Globus pallidus (tissue), 1 donor: ENCODE results near the gene EIF2S1.
"Not testable (repeated sequence)": the region's sequence is repeated elsewhere in the genome, so short reads cannot be mapped to it uniquely, and the experiment has no call there.

Source experiments
- DNase-seq: peaks from one replicate; pipeline ENCODE4 v3.0.0-alpha.2; 2015; ENCODE audit warnings: low spot score

The EIF2S1 gene

DNA sequence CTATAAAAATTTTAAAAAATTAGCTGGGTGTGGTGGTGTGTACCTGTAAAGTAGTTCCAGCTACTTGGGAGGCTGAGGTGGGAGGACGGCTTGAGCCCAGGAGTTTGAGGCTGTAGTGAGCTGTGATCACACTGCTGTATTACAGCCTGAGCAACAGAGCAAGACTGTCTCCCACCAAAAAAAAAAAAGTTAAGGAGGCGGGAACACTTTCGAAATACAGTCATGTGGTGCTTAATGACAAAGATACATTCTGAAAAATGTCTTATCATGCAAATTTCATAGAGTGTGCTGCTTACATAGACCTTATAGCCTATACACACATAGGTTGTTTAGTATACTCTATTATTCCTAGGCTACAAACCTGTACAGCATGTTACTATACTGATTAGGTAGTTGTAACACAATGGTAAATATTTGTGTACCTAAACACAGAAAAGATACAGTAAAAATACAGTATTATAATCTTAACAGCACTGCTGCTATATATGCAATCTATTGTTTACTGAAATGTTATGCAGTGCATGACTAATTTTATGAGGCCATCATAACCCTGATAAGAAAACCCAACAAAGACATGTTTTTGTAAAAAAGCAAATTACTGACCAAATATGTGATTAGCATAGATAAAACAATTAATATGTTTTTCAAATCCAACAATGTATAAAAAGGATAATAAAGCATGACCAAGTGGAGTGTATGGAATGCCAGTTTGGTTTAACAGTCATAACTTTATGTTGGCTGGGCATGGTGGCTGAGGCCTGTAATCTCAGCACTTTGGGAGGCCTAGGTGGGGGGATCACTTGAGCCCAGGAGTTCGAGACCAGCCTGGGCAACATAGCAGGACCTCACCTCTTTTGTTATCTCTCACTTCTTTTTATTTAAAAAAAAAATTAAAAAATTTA lies 11.4 kb downstream of the EIF2S1 start:
- DNase-seq, result no peak

GRCh38 chr14:67372833-67373232 lies 12.7 kb downstream of the EIF2S1 start:
- DNase-seq, result no peak

DNA sequence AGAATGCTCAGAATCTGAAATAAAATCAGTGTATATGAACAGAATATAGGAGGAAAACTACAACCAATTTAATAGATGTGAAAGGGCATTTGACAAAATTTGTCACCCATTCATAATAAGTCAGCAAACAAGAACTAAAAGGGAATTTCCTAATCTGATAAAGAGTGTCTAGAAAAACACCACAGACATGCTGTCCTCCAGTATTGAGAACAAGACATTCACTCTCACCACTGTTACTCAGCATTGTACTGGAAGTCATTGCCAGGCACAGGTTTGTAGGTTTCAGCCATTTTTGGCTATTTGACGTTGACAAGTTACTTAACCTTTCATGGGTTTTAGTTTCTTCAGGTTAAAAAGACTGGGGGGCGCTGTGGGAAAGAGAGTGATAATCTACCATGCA lies 13.2 kb downstream of the EIF2S1 start:
- no peak for DNase-seq

GRCh38 chr14:67377916-67378315 lies 17.8 kb downstream of the EIF2S1 start:
- DNase-seq, result no peak

- DNase-seq, result no peak
These were observed 25.0 kb downstream of the EIF2S1 start for GRCh38 chr14:67385120-67385519.

- no peak for DNase-seq
These were observed 25.5 kb downstream of the EIF2S1 start for GRCh38 chr14:67385618-67386017.

DNA sequence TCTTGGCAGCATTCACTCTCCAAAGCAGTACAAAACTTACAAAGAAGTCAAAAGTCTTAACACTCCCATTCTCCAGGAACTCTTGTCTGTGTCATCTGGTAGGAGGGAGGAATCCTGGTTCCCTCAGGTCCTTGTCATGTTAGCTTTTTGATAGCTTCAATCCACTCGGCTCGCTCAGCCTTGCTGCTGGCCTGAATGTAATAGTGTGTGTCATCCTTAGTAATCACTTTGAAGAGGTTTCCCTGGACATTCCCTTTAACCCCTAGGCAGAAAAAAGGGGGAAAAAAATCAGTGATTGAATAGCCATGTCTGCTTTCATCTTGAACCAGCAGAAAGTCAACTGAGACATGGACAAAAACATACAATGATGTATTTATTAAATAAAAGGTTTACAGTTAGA lies 27.1 kb downstream of the EIF2S1 start:
- no peak for DNase-seq

DNA sequence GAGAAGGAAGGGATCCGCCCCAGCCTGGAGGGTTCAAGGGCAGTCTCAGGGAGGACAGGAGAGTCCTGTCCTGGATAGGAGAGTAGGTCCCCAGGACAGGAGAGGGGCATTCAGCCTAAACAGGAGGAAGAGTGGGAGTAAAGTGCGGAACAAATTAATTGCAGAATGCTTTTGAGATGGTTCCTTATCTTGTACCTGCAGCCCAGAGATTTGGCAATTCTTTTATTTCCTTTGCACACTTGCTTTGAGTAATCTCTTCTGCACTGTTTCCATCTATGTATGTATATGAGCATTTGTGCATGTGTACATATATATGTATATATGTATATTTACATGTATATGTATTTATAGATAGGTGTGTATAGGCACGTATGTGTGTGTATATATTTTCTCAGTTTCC lies 29.1 kb downstream of the EIF2S1 start:
- DNase-seq, result no peak

DNA sequence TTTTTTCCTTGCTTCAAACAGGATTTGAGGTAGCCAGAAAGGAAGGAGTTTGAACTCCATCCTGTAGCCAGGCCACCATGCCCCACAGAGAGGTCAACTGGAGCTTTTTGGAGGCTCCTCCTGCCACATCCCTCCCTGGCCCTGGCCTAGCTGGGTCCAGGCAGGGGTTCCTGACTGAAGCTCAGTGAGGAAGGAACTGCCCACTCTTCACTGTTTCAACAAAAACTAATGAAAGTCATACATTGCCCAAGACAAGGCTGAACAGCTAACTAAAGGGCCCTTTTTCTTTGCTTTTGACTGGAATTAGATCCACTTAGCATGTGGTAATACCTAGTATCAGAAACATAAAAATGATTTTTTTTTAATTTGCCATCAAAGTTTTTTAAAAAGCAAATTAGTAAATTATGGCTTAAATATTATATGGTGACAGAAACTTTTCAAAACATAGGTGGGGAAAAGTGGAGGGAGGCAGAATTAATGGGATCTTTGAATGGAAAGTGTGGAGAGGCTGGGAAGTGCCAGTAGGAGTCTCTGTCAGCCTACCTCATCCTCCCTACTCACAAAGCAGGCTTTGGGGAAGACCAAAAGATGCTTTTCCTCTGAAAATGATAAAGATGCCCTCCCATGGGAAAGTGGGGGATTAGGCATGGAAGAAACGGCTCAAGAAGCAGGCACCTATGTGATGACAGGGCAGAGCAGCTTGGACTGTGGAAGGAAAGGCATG lies 29.8 kb downstream of the EIF2S1 start:
- no peak for DNase-seq

GRCh38 chr14:67391268-67391667 lies 31.1 kb downstream of the EIF2S1 start:
- no peak for DNase-seq

- DNase-seq, result no peak
These were observed 32.0 kb downstream of the EIF2S1 start for GRCh38 chr14:67392123-67392522.

DNA sequence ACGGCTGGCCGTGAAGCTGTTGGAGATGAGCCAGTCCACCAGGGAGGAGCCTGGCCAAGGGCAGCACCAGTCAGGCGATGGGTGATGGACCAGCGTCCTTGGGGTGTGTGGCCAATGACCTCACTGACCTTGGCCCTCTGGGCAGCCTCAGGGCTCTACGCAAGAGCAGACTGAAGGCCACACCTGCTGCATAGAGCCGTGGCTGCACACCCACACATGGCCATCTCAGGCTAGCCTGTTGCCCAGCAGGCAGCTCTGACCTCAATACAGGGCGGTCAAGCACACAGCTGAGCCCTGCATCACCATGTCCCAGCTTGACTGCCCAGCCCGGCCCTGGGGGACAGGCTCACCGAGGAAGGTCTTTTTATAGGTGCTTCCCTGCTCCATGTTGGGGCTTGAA lies 32.7 kb downstream of the EIF2S1 start:
- no peak for DNase-seq

DNA sequence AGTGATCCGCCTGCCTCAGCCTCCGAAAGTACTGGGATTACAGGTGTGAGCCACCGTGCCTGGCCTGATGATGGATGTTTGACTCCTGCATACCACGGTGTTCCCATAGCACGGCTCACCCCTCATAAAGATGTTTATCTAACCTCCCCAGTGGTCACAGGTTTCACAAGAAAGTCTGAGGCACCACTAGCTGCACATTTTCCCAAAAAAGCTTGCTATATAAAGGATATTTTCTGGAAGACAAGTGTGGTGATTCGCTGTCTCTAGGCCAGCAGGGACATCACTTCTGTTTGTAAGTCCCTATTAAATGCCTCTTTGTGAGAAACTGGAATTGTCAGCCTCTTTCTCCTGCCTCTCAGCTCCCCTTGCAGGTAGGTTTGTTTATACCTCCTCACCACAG lies 33.6 kb downstream of the EIF2S1 start:
- DNase-seq, result no peak

DNA sequence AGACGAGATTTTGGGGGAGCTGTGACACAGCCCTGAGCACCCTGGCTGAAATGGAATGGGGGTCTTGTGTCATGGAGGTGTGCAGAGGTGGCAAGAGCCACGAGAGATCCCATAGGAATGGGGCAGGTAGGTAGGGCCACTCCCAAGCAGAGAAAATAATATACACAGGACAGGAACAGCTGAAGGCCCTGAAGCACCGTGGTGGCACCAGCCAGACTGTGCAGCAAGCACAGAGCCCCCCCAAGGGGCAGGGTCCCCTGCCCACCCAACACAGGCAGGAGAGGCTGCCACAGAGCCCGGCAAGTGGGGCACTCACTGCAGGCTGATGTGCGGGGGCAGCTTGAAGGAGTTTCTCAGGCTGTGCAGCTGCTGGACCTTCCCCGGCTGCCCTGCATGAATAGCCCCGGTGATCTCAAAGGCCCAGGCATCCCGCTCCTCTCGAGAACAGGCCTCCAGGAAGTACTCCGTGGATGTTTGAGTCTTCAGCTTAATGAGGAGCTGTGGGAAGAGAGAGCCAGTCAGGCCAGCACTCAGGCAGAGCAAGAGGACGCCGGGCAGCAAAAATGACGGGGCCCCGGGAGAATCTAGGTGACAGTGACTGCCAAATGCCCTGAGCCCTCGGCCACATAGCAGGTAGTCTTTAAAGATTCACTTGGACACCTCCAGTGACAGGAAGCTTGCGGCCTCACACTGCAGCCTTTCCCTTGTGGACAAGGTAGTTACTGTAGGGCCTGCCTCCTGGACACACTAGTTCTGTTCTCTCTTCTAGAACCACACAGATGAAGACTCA lies 35.2 kb downstream of the EIF2S1 start:
- no peak for DNase-seq

DNA sequence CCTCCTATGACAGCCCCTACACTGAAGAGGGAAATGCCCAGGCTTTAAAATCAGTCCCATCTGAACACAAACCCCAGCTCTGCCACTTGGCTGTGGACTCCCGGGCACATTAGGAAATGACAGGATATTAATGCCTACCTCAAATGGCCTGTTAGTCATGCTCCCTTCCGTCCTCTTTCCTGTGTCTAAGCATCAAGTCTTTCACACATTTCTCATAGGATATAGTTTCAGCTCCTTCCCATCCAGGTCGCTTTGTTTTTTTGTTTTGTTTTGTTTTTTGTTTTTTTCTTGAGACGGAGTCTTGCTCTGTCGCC lies 35.7 kb downstream of the EIF2S1 start:
- DNase-seq, result no peak

GRCh38 chr14:67396381-67396970 lies 36.3 kb downstream of the EIF2S1 start:
- no peak for DNase-seq

- DNase-seq, result no peak
These were observed 37.4 kb downstream of the EIF2S1 start for GRCh38 chr14:67397536-67397935.

DNA sequence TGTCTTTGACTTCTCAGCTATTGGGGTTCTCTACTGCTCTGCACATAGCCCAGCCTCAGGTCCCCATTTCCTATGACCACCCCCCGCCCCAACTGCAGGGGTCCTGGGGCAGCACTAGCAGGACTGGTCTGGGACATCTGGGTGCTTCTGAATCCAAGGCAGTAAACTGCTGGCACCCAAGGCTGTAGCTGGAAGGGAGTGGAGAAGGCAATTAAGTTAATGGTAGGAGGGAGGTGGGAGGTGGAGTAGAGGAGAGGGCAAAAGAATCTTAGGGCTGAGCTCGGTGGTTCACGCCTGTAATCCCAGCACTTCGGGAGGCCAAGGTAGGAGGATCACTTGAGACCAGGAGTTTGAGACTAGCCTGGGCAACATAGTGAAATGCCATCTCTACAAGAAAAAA lies 40.3 kb downstream of the EIF2S1 start:
- DNase-seq, result no peak

GRCh38 chr14:67405771-67406170 lies 45.6 kb downstream of the EIF2S1 start:
- no peak for DNase-seq

GRCh38 chr14:67408122-67408801 lies 48.1 kb downstream of the EIF2S1 start:
- not testable (repeated sequence) for DNase-seq

GRCh38 chr14:67409461-67409860 lies 49.3 kb downstream of the EIF2S1 start:
- no peak for DNase-seq

- DNase-seq, result no peak
These were observed 50.2 kb downstream of the EIF2S1 start for GRCh38 chr14:67410313-67410712.
